Glutamatergic neuron (in vitro differentiated cells): Measurements from ENCODE around the gene SLC1A7. TPM values are rescaled to one million over a fixed set of nuclear protein-coding genes. Genes with fewer than 3 reads are reported as not detected.
"Not testable (repeated sequence)": the region's sequence is repeated elsewhere in the genome, so short reads cannot be mapped to it uniquely, and the experiment has no call there.

Experiments used
- DNase-seq: peaks from one replicate; pipeline ENCODE4 v3.0.0; 2022
- H3K27ac Mint-ChIP-seq: one replicate; pipeline ENCODE4 v1.8.0; 2020; ENCODE audit warnings: mild to moderate bottlenecking, mixed read lengths, inconsistent platforms; ENCODE audit not compliant: unreplicated experiment
- H3K27me3 Mint-ChIP-seq: one replicate; pipeline ENCODE4 v1.8.0; 2020; ENCODE audit warnings: mild to moderate bottlenecking, moderate library complexity, mixed read lengths, inconsistent platforms; ENCODE audit not compliant: unreplicated experiment
- H3K36me3 Mint-ChIP-seq: one replicate; pipeline ENCODE4 v1.8.0; 2020; ENCODE audit warnings: mild to moderate bottlenecking, mixed read lengths, inconsistent platforms; ENCODE audit not compliant: unreplicated experiment
- H3K4me1 Mint-ChIP-seq: one replicate; pipeline ENCODE4 v1.8.0; 2020; ENCODE audit warnings: mild to moderate bottlenecking, low read depth, mixed read lengths, inconsistent platforms; ENCODE audit not compliant: unreplicated experiment
- H3K4me3 Mint-ChIP-seq: one replicate; pipeline ENCODE4 v1.8.0; 2020; ENCODE audit warnings: mild to moderate bottlenecking, mixed read lengths, inconsistent platforms; ENCODE audit not compliant: unreplicated experiment
- H3K9me3 Mint-ChIP-seq: one replicate; pipeline ENCODE4 v1.8.0; 2020; ENCODE audit warnings: mild to moderate bottlenecking, moderate library complexity, mixed read lengths, inconsistent platforms; ENCODE audit not compliant: unreplicated experiment
- CTCF ChIP-seq: fragments of 200-600 bp; sonication (generic); IDR thresholded peaks from one replicate; pipeline ENCODE4 v1.5.0; 2021; ENCODE audit not compliant: partially characterized antibody, unreplicated experiment
- total RNA-seq: library from RNA; stranded (reverse); fragmentation: NEBNext Ultra II Directional; extraction: Animal tissue kit (Norgen Biotek cat#: 25700); gene quantifications from one replicate; pipeline ENCODE4 v1.2.1, GENCODE V29; 2021; ENCODE audit not compliant: unreplicated experiment

The SLC1A7 gene
- total RNA-seq, 1 donor from 2014 or later, result not detected

DNA sequence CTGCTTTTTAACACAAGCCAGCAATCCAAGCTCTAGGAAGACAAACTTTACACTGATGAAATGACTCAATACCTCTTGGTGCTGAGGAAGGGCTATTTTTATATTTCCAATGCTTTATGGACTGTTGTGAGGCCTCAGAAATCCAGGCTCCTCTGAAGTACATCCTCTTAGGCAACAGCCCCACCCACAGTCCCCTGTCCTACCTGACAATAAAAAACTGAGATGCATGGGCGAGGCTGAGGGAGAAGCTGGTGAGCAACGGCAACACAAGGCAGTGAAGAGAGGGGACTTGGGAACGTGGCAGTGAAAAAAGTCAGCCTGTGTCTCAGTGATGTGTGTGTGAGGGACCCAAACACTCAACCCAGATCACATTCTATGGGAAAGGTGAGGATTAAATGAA, 44.1 kb upstream of the SLC1A7 start:
- H3K36me3 Mint-ChIP-seq, result no peaks in the 10 kb centered on the region
- H3K4me1 Mint-ChIP-seq, result peaks cover 7% of the 10 kb centered on the region
- no peaks in the 10 kb centered on the region for H3K9me3 Mint-ChIP-seq
- DNase-seq, result no peak
- no peak for TF ChIP-seq CTCF
- no peaks in the 10 kb centered on the region for H3K27me3 Mint-ChIP-seq
- no peak overlapping the region for H3K27ac Mint-ChIP-seq
- H3K4me3 Mint-ChIP-seq, result no peak overlapping the region

- H3K36me3 Mint-ChIP-seq, H3K4me1 Mint-ChIP-seq, H3K27me3 Mint-ChIP-seq, H3K9me3 Mint-ChIP-seq, DNase-seq, H3K4me3 Mint-ChIP-seq, H3K27ac Mint-ChIP-seq: not testable (repeated sequence)
- TF ChIP-seq CTCF, result peak; percentile 54
Measured at GRCh38 chr1:53185955-53186297, 43.5 kb upstream of the SLC1A7 start.

- peaks cover 2% of the 10 kb centered on the region for H3K4me1 Mint-ChIP-seq
- no peak for TF ChIP-seq CTCF
- H3K4me3 Mint-ChIP-seq, result no peak overlapping the region
- no peak overlapping the region for H3K27ac Mint-ChIP-seq
- no peaks in the 10 kb centered on the region for H3K36me3 Mint-ChIP-seq
- no peak for DNase-seq
- no peaks in the 10 kb centered on the region for H3K9me3 Mint-ChIP-seq
- no peaks in the 10 kb centered on the region for H3K27me3 Mint-ChIP-seq
Measured at GRCh38 chr1:53183095-53183990, 40.9 kb upstream of the SLC1A7 start.

DNA sequence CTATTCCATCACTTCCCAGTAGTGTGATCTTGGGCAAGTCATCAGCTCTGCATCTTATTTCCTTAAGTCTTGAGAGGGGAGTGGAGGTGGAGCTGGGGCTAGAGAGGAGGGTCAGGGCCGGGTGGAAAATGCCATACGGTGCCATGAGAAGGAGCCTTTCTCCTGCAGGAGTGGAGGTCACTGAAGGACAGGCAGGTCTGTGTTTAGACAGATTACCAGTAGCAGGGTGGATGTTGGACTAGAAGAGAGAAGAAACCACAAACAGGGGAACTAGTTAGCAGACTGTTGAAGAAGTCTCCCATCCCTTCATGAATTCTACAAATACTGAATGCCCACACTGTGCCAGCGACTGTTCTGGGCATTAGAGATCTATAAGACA, 40.3 kb upstream of the SLC1A7 start:
- Mint-ChIP-seq H3K9me3 (no peaks in the 10 kb centered on the region), H3K27ac (no peak overlapping the region), H3K4me1 (peaks cover 2% of the 10 kb centered on the region), H3K4me3 (no peak overlapping the region), H3K36me3 (no peaks in the 10 kb centered on the region), H3K27me3 (no peaks in the 10 kb centered on the region)
- TF ChIP-seq CTCF, result no peak
- no peak for DNase-seq

GRCh38 chr1:53182111-53182593, 39.7 kb upstream of the SLC1A7 start:
- TF ChIP-seq CTCF, result peak; percentile 97
- Mint-ChIP-seq H3K27me3 (no peaks in the 10 kb centered on the region), H3K9me3 (peaks cover 3% of the 10 kb centered on the region), H3K4me3 (no peak overlapping the region), H3K36me3 (no peaks in the 10 kb centered on the region), H3K4me1 (peaks cover 2% of the 10 kb centered on the region), H3K27ac (no peak overlapping the region)
- DNase-seq, result peak; percentile 92
